ENCODE measurements around the gene RAP2A.

Gene RAP2A

GRCh38 chr13:97423300-97424045 lies 10.5 kb upstream of the RAP2A start:
- TF ChIP-seq TAF1 (IDR thresholded peaks at IDR 0.05; ENCODE audit: borderline replicate concordance, insufficient read depth, low read length): no peak
- no peak for TF ChIP-seq REST (IDR thresholded peaks at IDR 0.05; ENCODE audit: insufficient read depth in 1 of 2, low read depth in 2 of 2, low read length in 2 of 2)
- no peak for TF ChIP-seq SIN3A (IDR thresholded peaks at IDR 0.05; ENCODE audit: borderline replicate concordance, insufficient read depth, low read length)
- TF ChIP-seq POLR2AphosphoS5 (IDR thresholded peaks at IDR 0.05; ENCODE audit: low read depth, low read length): no peak
- no peak for TF ChIP-seq FOXP2 (optimal IDR thresholded peaks at IDR 0.05; ENCODE audit: borderline replicate concordance, extremely low read depth, extremely low read length, insufficient read depth)

GRCh38 chr13:97425590-97425989 lies 8.4 kb upstream of the RAP2A start:
- TF ChIP-seq FOXP2 (optimal IDR thresholded peaks at IDR 0.05; ENCODE audit: borderline replicate concordance, extremely low read depth, extremely low read length, insufficient read depth) (no peak), TAF1 (IDR thresholded peaks at IDR 0.05; ENCODE audit: borderline replicate concordance, insufficient read depth, low read length) (no peak), SIN3A (IDR thresholded peaks at IDR 0.05; ENCODE audit: borderline replicate concordance, insufficient read depth, low read length) (no peak), REST (IDR thresholded peaks at IDR 0.05; ENCODE audit: insufficient read depth in 1 of 2, low read depth in 2 of 2, low read length in 2 of 2) (no peak), POLR2AphosphoS5 (IDR thresholded peaks at IDR 0.05; ENCODE audit: low read depth, low read length) (no peak)

- TF ChIP-seq POLR2AphosphoS5 (IDR thresholded peaks at IDR 0.05; ENCODE audit: low read depth, low read length) (no peak), SIN3A (IDR thresholded peaks at IDR 0.05; ENCODE audit: borderline replicate concordance, insufficient read depth, low read length) (no peak), REST (IDR thresholded peaks at IDR 0.05; ENCODE audit: insufficient read depth in 1 of 2, low read depth in 2 of 2, low read length in 2 of 2) (no peak), TAF1 (IDR thresholded peaks at IDR 0.05; ENCODE audit: borderline replicate concordance, insufficient read depth, low read length) (no peak), FOXP2 (optimal IDR thresholded peaks at IDR 0.05; ENCODE audit: borderline replicate concordance, extremely low read depth, extremely low read length, insufficient read depth) (no peak)
Observed at GRCh38 chr13:97426695-97427094, 7.3 kb upstream of the RAP2A start.

GRCh38 chr13:97429681-97430081 lies 4.3 kb upstream of the RAP2A start:
- TF ChIP-seq POLR2AphosphoS5 (IDR thresholded peaks at IDR 0.05; ENCODE audit: low read depth, low read length) (no peak), TAF1 (IDR thresholded peaks at IDR 0.05; ENCODE audit: borderline replicate concordance, insufficient read depth, low read length) (no peak), SIN3A (IDR thresholded peaks at IDR 0.05; ENCODE audit: borderline replicate concordance, insufficient read depth, low read length) (no peak), REST (IDR thresholded peaks at IDR 0.05; ENCODE audit: insufficient read depth in 1 of 2, low read depth in 2 of 2, low read length in 2 of 2) (no peak), FOXP2 (optimal IDR thresholded peaks at IDR 0.05; ENCODE audit: borderline replicate concordance, extremely low read depth, extremely low read length, insufficient read depth) (no peak)

Measured in PFSK-1 (cell line).